Trophoblast cell (in vitro differentiated cells and primary cell): ENCODE results near the gene SS18L1.
"Not testable (repeated sequence)": the region's sequence is repeated elsewhere in the genome, so short reads cannot be mapped to it uniquely, and the experiment has no call there.

Experiments used
- DNase-seq, 2 donors: peaks; one replicate each; pipeline ENCODE4 v3.0.0-alpha.2; 2016
- H2AFZ ChIP-seq: 2 replicates; pipeline ENCODE4 v1.6.1; 2013; ENCODE audit warnings: low read length, moderate library complexity, mild to moderate bottlenecking; ENCODE audit not compliant: insufficient read depth, poor library complexity
- H2AK5ac ChIP-seq: 2 replicates; pipeline ENCODE4 v1.6.1; 2013; ENCODE audit warnings: mild to moderate bottlenecking, low read length
- H2BK120ac ChIP-seq: 2 replicates; pipeline ENCODE4 v1.6.1; 2013; ENCODE audit warnings: low read length, mild to moderate bottlenecking, moderate library complexity; ENCODE audit not compliant: insufficient read depth, poor library complexity
- H2BK12ac ChIP-seq: 2 replicates; pipeline ENCODE4 v1.6.1; 2013; ENCODE audit warnings: mild to moderate bottlenecking, low read length, moderate library complexity
- H2BK5ac ChIP-seq: 2 replicates; pipeline ENCODE4 v1.6.1; 2013; ENCODE audit warnings: low read length, low read depth, moderate library complexity, mild to moderate bottlenecking; ENCODE audit not compliant: poor library complexity
- H3K14ac ChIP-seq: 2 replicates; pipeline ENCODE4 v1.6.1; 2013; ENCODE audit warnings: mild to moderate bottlenecking, low read length
- H3K18ac ChIP-seq: 2 replicates; pipeline ENCODE4 v1.6.1; 2013; ENCODE audit warnings: mild to moderate bottlenecking, low read length
- H3K23ac ChIP-seq: 2 replicates; pipeline ENCODE4 v1.6.1; 2013; ENCODE audit warnings: low read length
- H3K27ac ChIP-seq: 2 replicates; pipeline ENCODE4 v1.5.1; 2013; ENCODE audit warnings: low read depth, mild to moderate bottlenecking, inconsistent platforms, low read length, moderate library complexity
- H3K27me3 ChIP-seq: 2 replicates; pipeline ENCODE4 v1.6.1; 2013; ENCODE audit warnings: inconsistent platforms, mild to moderate bottlenecking, low read length, moderate library complexity; ENCODE audit not compliant: insufficient read depth
- H3K36me3 ChIP-seq, 2 experiments: 1 replicate in 1 of 2; 2 replicates in 1 of 2; pipeline ENCODE4 v1.6.1; 2013; ENCODE audit warnings: low read length in 2 of 2, mild to moderate bottlenecking in 2 of 2, moderate library complexity in 1 of 2; ENCODE audit not compliant: insufficient read depth in 2 of 2, control insufficient read depth in 1 of 2
- H3K4ac ChIP-seq: 2 replicates; pipeline ENCODE4 v1.6.1; 2013; ENCODE audit warnings: low read depth, mild to moderate bottlenecking, low read length, moderate library complexity
- H3K4me1 ChIP-seq, 2 experiments: 1 replicate in 1 of 2; 2 replicates in 1 of 2; pipeline ENCODE4 v1.6.1; 2013; ENCODE audit warnings: low read length in 2 of 2, mild to moderate bottlenecking in 2 of 2, moderate library complexity in 1 of 2; ENCODE audit not compliant: insufficient read depth in 2 of 2, control insufficient read depth in 1 of 2
- H3K4me2 ChIP-seq: 2 replicates; pipeline ENCODE4 v1.6.1; 2013; ENCODE audit warnings: inconsistent platforms, mild to moderate bottlenecking, low read length, moderate library complexity
- H3K4me3 ChIP-seq: 2 replicates; pipeline ENCODE4 v1.5.1; 2013; ENCODE audit warnings: mild to moderate bottlenecking, low read depth, low read length, inconsistent platforms
- H3K79me1 ChIP-seq: one replicate; pipeline ENCODE4 v1.6.1; 2013; ENCODE audit warnings: low read length
- H3K79me2 ChIP-seq: 2 replicates; pipeline ENCODE4 v1.6.1; 2013; ENCODE audit warnings: low read length, mild to moderate bottlenecking; ENCODE audit not compliant: control insufficient read depth, insufficient read depth, poor library complexity
- H3K9ac ChIP-seq: 2 replicates; pipeline ENCODE4 v1.6.1; 2013; ENCODE audit warnings: mild to moderate bottlenecking, low read length
- H3K9me3 ChIP-seq: 2 replicates; pipeline ENCODE4 v1.6.1; 2013; ENCODE audit warnings: low read depth, mild to moderate bottlenecking, control low read depth, inconsistent platforms, low read length; ENCODE audit not compliant: insufficient read depth
- H4K12ac ChIP-seq: 2 replicates; pipeline ENCODE4 v1.6.1; 2013; ENCODE audit warnings: low read depth, mild to moderate bottlenecking, low read length, moderate library complexity
- H4K8ac ChIP-seq: 2 replicates; pipeline ENCODE4 v1.6.1; 2013; ENCODE audit warnings: low read depth, mild to moderate bottlenecking, low read length, moderate library complexity
- H4K91ac ChIP-seq: one replicate; pipeline ENCODE4 v1.6.1; 2013; ENCODE audit warnings: low read depth, mild to moderate bottlenecking, low read length, moderate library complexity
- WGBS: extraction: QIAGEN DNeasy Blood & Tissue Kit; methylation state at CpG from one replicate; pipeline ENCODE4 v1.1.7; 2013; ENCODE audit warnings: missing lambda C conversion rate; ENCODE audit not compliant: insufficient read length, insufficient coverage; ENCODE audit errors: extremely low coverage; 5-methylcytosine and 5-hydroxymethylcytosine counted together

The SS18L1 gene

GRCh38 chr20:62146019-62146755, 2.6 kb downstream of the SS18L1 start:
- H3K4me3 ChIP-seq, result no peak overlapping the region
- peaks cover 14 to 29% of the 10 kb centered on the region in 2 experiments for H3K4me1 ChIP-seq
- H3K4me2 ChIP-seq, result no peak overlapping the region
- H3K79me1 ChIP-seq, result peaks cover 7% of the 10 kb centered on the region
- H3K27ac ChIP-seq, result no peak overlapping the region
- WGBS, result no CpG with 5 or more reads among the region's 22 CpGs
- H3K14ac ChIP-seq, result no peak overlapping the region
- no peak overlapping the region for H2BK5ac ChIP-seq
- H4K91ac ChIP-seq, result no peak overlapping the region
- no peak overlapping the region for H3K9ac ChIP-seq
- H3K27me3 ChIP-seq, result no peaks in the 10 kb centered on the region
- peak overlapping the region; percentile 61 for H3K4ac ChIP-seq
- H2BK12ac ChIP-seq, result no peak overlapping the region
- peaks cover 48% of the 10 kb centered on the region for H3K79me2 ChIP-seq
- peaks cover 7 to 16% of the 10 kb centered on the region in 2 experiments for H3K36me3 ChIP-seq
- H3K18ac ChIP-seq, result no peak overlapping the region
- H4K8ac ChIP-seq, result no peak overlapping the region
- no peak overlapping the region for H2AFZ ChIP-seq
- H3K9me3 ChIP-seq, result peaks cover 4% of the 10 kb centered on the region
- no peak for DNase-seq
- no peak overlapping the region for H2BK120ac ChIP-seq
- H3K23ac ChIP-seq, result no peak overlapping the region
- H2AK5ac ChIP-seq, result no peak overlapping the region
- no peak overlapping the region for H4K12ac ChIP-seq

- Histone ChIP-seq H3K4me2 (no peak overlapping the region), H3K4me3 (no peak overlapping the region), H3K14ac (no peak overlapping the region), H2AK5ac (no peak overlapping the region), H2AFZ (no peak overlapping the region), H3K23ac (no peak overlapping the region), H2BK12ac (no peak overlapping the region), H4K8ac (no peak overlapping the region), H3K18ac (no peak overlapping the region), H2BK120ac (no peak overlapping the region), H4K12ac (no peak overlapping the region), H3K79me2 (peaks cover 41% of the 10 kb centered on the region), H2BK5ac (no peak overlapping the region), H3K9me3 (peaks cover 4% of the 10 kb centered on the region), H3K79me1 (peaks cover 7% of the 10 kb centered on the region), H4K91ac (no peak overlapping the region), H3K9ac (no peak overlapping the region), H3K27ac (no peak overlapping the region), H3K27me3 (no peaks in the 10 kb centered on the region), H3K4ac (peak overlapping the region; percentile 93), H3K36me3 (peaks cover 10 to 12% of the 10 kb centered on the region in 2 experiments), H3K4me1 (peaks cover 9 to 20% of the 10 kb centered on the region in 2 experiments)
- no CpG with 5 or more reads among the region's 6 CpGs for WGBS
- no peak for DNase-seq
Observed at GRCh38 chr20:62147125-62147524, 3.6 kb downstream of the SS18L1 start.

DNA sequence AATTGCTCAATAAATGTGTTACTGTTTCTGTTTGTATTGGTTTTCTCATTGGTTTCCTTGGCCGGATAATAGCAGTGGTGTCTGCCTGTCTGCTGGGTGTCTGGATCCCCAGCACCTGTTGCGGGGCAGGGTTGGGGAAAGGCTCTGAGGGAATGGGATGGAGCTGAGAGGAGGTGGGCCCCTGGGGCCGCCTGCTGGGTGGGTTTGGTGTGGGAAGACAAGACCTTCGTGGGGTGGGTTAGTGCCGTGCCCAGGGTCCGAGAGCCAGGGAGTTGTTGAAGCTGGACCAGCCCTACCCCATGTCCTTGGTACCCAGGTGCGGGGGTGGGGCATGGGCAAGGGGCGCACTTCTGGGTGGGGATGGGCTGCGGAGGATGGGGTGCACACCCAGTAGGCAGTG, 4.0 kb downstream of the SS18L1 start:
- Histone ChIP-seq H3K79me1 (peaks cover 7% of the 10 kb centered on the region), H2AK5ac (no peak overlapping the region), H3K14ac (no peak overlapping the region), H3K4me2 (no peak overlapping the region), H3K9ac (no peak overlapping the region), H3K4me3 (no peak overlapping the region), H3K18ac (no peak overlapping the region), H3K4ac (peak overlapping the region; percentile 93), H3K9me3 (peaks cover 4% of the 10 kb centered on the region), H2BK120ac (no peak overlapping the region), H3K23ac (no peak overlapping the region), H4K12ac (no peak overlapping the region), H3K27ac (no peak overlapping the region), H2BK12ac (no peak overlapping the region), H4K8ac (no peak overlapping the region), H3K36me3 (peaks cover 10 to 15% of the 10 kb centered on the region in 2 experiments), H4K91ac (no peak overlapping the region), H3K79me2 (peaks cover 39% of the 10 kb centered on the region), H3K4me1 (peaks cover 9 to 20% of the 10 kb centered on the region in 2 experiments), H3K27me3 (no peaks in the 10 kb centered on the region), H2BK5ac (no peak overlapping the region), H2AFZ (no peak overlapping the region)
- no peak for DNase-seq
- WGBS, result no CpG with 5 or more reads among the region's 9 CpGs

GRCh38 chr20:62148383-62148782, 4.8 kb downstream of the SS18L1 start:
- not testable (repeated sequence) for H3K14ac ChIP-seq, H4K12ac ChIP-seq, H4K91ac ChIP-seq, H2BK120ac ChIP-seq, H4K8ac ChIP-seq, H2BK5ac ChIP-seq, H3K27me3 ChIP-seq, H3K4me2 ChIP-seq, H2AFZ ChIP-seq, H2AK5ac ChIP-seq, H3K23ac ChIP-seq, H3K4me3 ChIP-seq, H3K9me3 ChIP-seq, H3K79me1 ChIP-seq, H2BK12ac ChIP-seq, DNase-seq, H3K9ac ChIP-seq, H3K27ac ChIP-seq, H3K18ac ChIP-seq
- peaks cover 32% of the 10 kb centered on the region for H3K79me2 ChIP-seq
- peaks cover 9 to 20% of the 10 kb centered on the region in 2 experiments for H3K4me1 ChIP-seq
- peak overlapping the region; percentile 44 for H3K4ac ChIP-seq
- no CpG with 5 or more reads among the region's 10 CpGs for WGBS
- peaks cover 18 to 22% of the 10 kb centered on the region in 2 experiments for H3K36me3 ChIP-seq
